Osteoblast (primary cell): Measurements from ENCODE around the gene MTRR. TPM values are rescaled to one million over a fixed set of nuclear protein-coding genes. Genes with fewer than 3 reads are reported as not detected.
A peak's percentile ranks its signal among the peaks of the same experiment; 100 is the strongest.

ENCODE experiments used
- DNase-seq: peaks from one replicate; pipeline ENCODE4 v3.0.0; 2011; ENCODE audit warnings: low spot score, mixed read lengths; ENCODE audit not compliant: insufficient read length; ENCODE audit errors: missing footprints
- H2AFZ ChIP-seq: 2 replicates; pipeline ENCODE4 v1.6.0; 2011; ENCODE audit warnings: mild to moderate bottlenecking, low read length
- H3K27ac ChIP-seq: 2 replicates; pipeline ENCODE4 v1.5.1; 2011; ENCODE audit warnings: mild to moderate bottlenecking, low read depth, low read length, moderate library complexity
- H3K27me3 ChIP-seq: 2 replicates; pipeline ENCODE4 v1.6.0; 2012; ENCODE audit warnings: mild to moderate bottlenecking, control low read depth, inconsistent platforms, low read length, moderate library complexity; ENCODE audit not compliant: insufficient read depth
- H3K36me3 ChIP-seq: 2 replicates; pipeline ENCODE4 v1.5.1; 2011; ENCODE audit warnings: mild to moderate bottlenecking, low read length, control low read depth, moderate library complexity; ENCODE audit not compliant: insufficient read depth
- H3K4me1 ChIP-seq: 2 replicates; pipeline ENCODE4 v1.5.1; 2011; ENCODE audit warnings: mild to moderate bottlenecking, low read length, control low read depth, moderate library complexity; ENCODE audit not compliant: insufficient read depth
- H3K4me2 ChIP-seq: 2 replicates; pipeline ENCODE4 v1.6.0; 2011; ENCODE audit warnings: mild to moderate bottlenecking, low read length; ENCODE audit not compliant: insufficient read depth
- H3K4me3 ChIP-seq: fragments of 200-600 bp; sonication (generic); 3 replicates; pipeline ENCODE4 v1.5.1; 2012; ENCODE audit warnings: mild to moderate bottlenecking, low read length, inconsistent platforms; ENCODE audit not compliant: insufficient read depth
- H3K79me2 ChIP-seq: 2 replicates; pipeline ENCODE4 v1.6.0; 2012; ENCODE audit warnings: mild to moderate bottlenecking, low read length, control low read depth, inconsistent platforms; ENCODE audit not compliant: insufficient read depth
- H3K9me3 ChIP-seq: 2 replicates; pipeline ENCODE4 v1.5.1; 2011; ENCODE audit warnings: low read depth, low read length, control low read depth
- H4K20me1 ChIP-seq: 2 replicates; pipeline ENCODE4 v1.6.0; 2012; ENCODE audit warnings: mild to moderate bottlenecking, low read length, control low read depth; ENCODE audit not compliant: insufficient read depth
- total RNA-seq: library from RNA; depleted of rRNA; stranded (reverse); fragments of >200 nt; gene quantifications from 2 replicates; pipeline ENCODE4 v1.2.3, GENCODE V29; 2012
- TF ChIP-seq, protein P1 (sequence below): IDR thresholded peaks from 2 replicates; pipeline ENCODE4 v1.5.1; 2011; ENCODE audit warnings: mild to moderate bottlenecking, low read depth, low read length, moderate library complexity; ENCODE audit errors: extremely low read depth

Gene MTRR
- total RNA-seq = 36.2 and 36.6 TPM in 2 replicates

- TF ChIP-seq, protein P1, sequence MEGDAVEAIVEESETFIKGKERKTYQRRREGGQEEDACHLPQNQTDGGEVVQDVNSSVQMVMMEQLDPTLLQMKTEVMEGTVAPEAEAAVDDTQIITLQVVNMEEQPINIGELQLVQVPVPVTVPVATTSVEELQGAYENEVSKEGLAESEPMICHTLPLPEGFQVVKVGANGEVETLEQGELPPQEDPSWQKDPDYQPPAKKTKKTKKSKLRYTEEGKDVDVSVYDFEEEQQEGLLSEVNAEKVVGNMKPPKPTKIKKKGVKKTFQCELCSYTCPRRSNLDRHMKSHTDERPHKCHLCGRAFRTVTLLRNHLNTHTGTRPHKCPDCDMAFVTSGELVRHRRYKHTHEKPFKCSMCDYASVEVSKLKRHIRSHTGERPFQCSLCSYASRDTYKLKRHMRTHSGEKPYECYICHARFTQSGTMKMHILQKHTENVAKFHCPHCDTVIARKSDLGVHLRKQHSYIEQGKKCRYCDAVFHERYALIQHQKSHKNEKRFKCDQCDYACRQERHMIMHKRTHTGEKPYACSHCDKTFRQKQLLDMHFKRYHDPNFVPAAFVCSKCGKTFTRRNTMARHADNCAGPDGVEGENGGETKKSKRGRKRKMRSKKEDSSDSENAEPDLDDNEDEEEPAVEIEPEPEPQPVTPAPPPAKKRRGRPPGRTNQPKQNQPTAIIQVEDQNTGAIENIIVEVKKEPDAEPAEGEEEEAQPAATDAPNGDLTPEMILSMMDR = no peak
- H3K27ac ChIP-seq = peak within 1 kb of the TSS; percentile 78
- peak within 1 kb of the TSS; percentile 97 for H3K4me2 ChIP-seq
- peak within 1 kb of the TSS; percentile 88 for H2AFZ ChIP-seq
- peak within 1 kb of the TSS; percentile 89 for H3K4me3 ChIP-seq
- H3K27me3 ChIP-seq = no peaks in the 10 kb centered on the region
- peaks cover 9% of the 10 kb centered on the region for H3K36me3 ChIP-seq
- peaks cover 11% of the 10 kb centered on the region for H4K20me1 ChIP-seq
- peaks cover 17% of the 10 kb centered on the region for H3K4me1 ChIP-seq
- H3K79me2 ChIP-seq = peaks cover 83% of the 10 kb centered on the region
- peak; percentile 98 for DNase-seq
- no peaks in the 10 kb centered on the region for H3K9me3 ChIP-seq
These were observed at the start of gene MTRR, which contains the start of gene FASTKD3 for GRCh38 chr5:7868773-7869473. MTRR (plus strand) TSS chr5:7869148; CDS start chr5:7870795, 1,647 bp downstream. FASTKD3 (minus strand) TSS chr5:7869031; CDS start chr5:7868083, 948 bp downstream.

GRCh38 chr5:7822449-7822848 lies 46.5 kb upstream of the MTRR start:
- Histone ChIP-seq H3K4me1 (no peaks in the 10 kb centered on the region), H3K27ac (no peak overlapping the region), H3K27me3 (no peaks in the 10 kb centered on the region), H3K4me2 (no peak overlapping the region), H4K20me1 (no peaks in the 10 kb centered on the region), H3K9me3 (no peaks in the 10 kb centered on the region), H2AFZ (no peak overlapping the region), H3K36me3 (no peaks in the 10 kb centered on the region), H3K79me2 (no peaks in the 10 kb centered on the region), H3K4me3 (no peak overlapping the region)
- TF ChIP-seq, protein P1 = no peak
- no peak for DNase-seq

- Histone ChIP-seq H3K27me3 (no peaks in the 10 kb centered on the region), H3K4me3 (no peak overlapping the region), H3K4me2 (no peak overlapping the region), H4K20me1 (no peaks in the 10 kb centered on the region), H3K36me3 (no peaks in the 10 kb centered on the region), H3K79me2 (no peaks in the 10 kb centered on the region), H3K27ac (no peak overlapping the region), H2AFZ (no peak overlapping the region), H3K9me3 (no peaks in the 10 kb centered on the region), H3K4me1 (no peaks in the 10 kb centered on the region)
- no peak for DNase-seq
- TF ChIP-seq, protein P1 = no peak
These were observed 45.4 kb upstream of the MTRR start for GRCh38 chr5:7823594-7823993.

- Histone ChIP-seq H3K4me1 (no peaks in the 10 kb centered on the region), H4K20me1 (no peaks in the 10 kb centered on the region), H3K4me3 (no peak overlapping the region), H3K27me3 (no peaks in the 10 kb centered on the region), H3K9me3 (no peaks in the 10 kb centered on the region), H3K4me2 (no peak overlapping the region), H3K36me3 (no peaks in the 10 kb centered on the region), H2AFZ (no peak overlapping the region), H3K79me2 (no peaks in the 10 kb centered on the region), H3K27ac (no peak overlapping the region)
- DNase-seq = no peak
- TF ChIP-seq, protein P1 = no peak
These were observed 44.0 kb upstream of the MTRR start for GRCh38 chr5:7824995-7825394.
